ENCODE measurements around the gene APOOL.

- TF ChIP-seq, protein P1, sequence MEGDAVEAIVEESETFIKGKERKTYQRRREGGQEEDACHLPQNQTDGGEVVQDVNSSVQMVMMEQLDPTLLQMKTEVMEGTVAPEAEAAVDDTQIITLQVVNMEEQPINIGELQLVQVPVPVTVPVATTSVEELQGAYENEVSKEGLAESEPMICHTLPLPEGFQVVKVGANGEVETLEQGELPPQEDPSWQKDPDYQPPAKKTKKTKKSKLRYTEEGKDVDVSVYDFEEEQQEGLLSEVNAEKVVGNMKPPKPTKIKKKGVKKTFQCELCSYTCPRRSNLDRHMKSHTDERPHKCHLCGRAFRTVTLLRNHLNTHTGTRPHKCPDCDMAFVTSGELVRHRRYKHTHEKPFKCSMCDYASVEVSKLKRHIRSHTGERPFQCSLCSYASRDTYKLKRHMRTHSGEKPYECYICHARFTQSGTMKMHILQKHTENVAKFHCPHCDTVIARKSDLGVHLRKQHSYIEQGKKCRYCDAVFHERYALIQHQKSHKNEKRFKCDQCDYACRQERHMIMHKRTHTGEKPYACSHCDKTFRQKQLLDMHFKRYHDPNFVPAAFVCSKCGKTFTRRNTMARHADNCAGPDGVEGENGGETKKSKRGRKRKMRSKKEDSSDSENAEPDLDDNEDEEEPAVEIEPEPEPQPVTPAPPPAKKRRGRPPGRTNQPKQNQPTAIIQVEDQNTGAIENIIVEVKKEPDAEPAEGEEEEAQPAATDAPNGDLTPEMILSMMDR (IDR thresholded peaks at IDR 0.05): no peak
- TF ChIP-seq POLR2A (IDR thresholded peaks at IDR 0.05): peak in 1 of 4 donors; percentile 38
Measured at GRCh38 chrX:85003655-85004244, at the start of gene APOOL.

All from esophagus squamous epithelium (tissue), 4 donors.